AG10803 (cell line): Measurements from ENCODE around the gene ZNF500.

Source experiments
- DNase-seq: peaks from one replicate; pipeline ENCODE4 v3.0.0; 2010; ENCODE audit warnings: low read depth
- H3K4me3 ChIP-seq: 2 replicates; pipeline ENCODE4 v1.5.1; 2011; ENCODE audit warnings: mild to moderate bottlenecking, low read length, control low read depth
- CTCF ChIP-seq: conservative IDR thresholded peaks from 2 replicates; pipeline ENCODE4 v1.5.1; 2011; ENCODE audit warnings: mild to moderate bottlenecking, low read length, control low read depth, inconsistent platforms

ZNF500 gene

GRCh38 chr16:4795828-4796572, 29.0 kb upstream of the ZNF500 start:
- no peak for TF ChIP-seq CTCF
- no peak for DNase-seq

GRCh38 chr16:4795181-4795827, 28.3 kb upstream of the ZNF500 start, which contains the start of gene SMIM22:
TSS of gene SMIM22 (plus strand) at chr16:4795369. CDS start at chr16:4795735, 366 bp downstream.
- no peak for DNase-seq
- no peak for TF ChIP-seq CTCF
- no peak within 1 kb of the TSS for H3K4me3 ChIP-seq

More at GRCh38 chr16:4795828-4796572, 29.0 kb upstream of the ZNF500 start:
- no peak overlapping the region for H3K4me3 ChIP-seq

- TF ChIP-seq CTCF = no peak
- H3K4me3 ChIP-seq = no peak overlapping the region
- DNase-seq = no peak
Observed at GRCh38 chr16:4792951-4793513, 26.1 kb upstream of the ZNF500 start.

GRCh38 chr16:4790871-4791270, 23.9 kb upstream of the ZNF500 start:
- no peak for DNase-seq
- no peak overlapping the region for H3K4me3 ChIP-seq
- TF ChIP-seq CTCF = no peak

- DNase-seq = no peak
- no peak for TF ChIP-seq CTCF
- no peak overlapping the region for H3K4me3 ChIP-seq
Observed at GRCh38 chr16:4790261-4790660, 23.3 kb upstream of the ZNF500 start.

- no peak for DNase-seq
- no peak for TF ChIP-seq CTCF
- no peak overlapping the region for H3K4me3 ChIP-seq
Observed at GRCh38 chr16:4788910-4789309, 21.9 kb upstream of the ZNF500 start.
